KBM-7 (cell line): ENCODE data around the gene KLK11.
A peak's percentile ranks its signal among the peaks of the same experiment; 100 is the strongest.

Experiments
- DNase-seq: peaks from one replicate; pipeline ENCODE4 v3.0.0-alpha.2; 2015
- in situ Hi-C: fragments of 300-500 bp; cut with MboI; formaldehyde crosslinking; loops from 2 replicates; pipeline ENCODE4 v1.14.3; 2020; ENCODE audit warnings: low sequenced_read_pairs, low pct_unique_long_range_greater_than_20kb, mixed read lengths

KLK11 gene

DNA sequence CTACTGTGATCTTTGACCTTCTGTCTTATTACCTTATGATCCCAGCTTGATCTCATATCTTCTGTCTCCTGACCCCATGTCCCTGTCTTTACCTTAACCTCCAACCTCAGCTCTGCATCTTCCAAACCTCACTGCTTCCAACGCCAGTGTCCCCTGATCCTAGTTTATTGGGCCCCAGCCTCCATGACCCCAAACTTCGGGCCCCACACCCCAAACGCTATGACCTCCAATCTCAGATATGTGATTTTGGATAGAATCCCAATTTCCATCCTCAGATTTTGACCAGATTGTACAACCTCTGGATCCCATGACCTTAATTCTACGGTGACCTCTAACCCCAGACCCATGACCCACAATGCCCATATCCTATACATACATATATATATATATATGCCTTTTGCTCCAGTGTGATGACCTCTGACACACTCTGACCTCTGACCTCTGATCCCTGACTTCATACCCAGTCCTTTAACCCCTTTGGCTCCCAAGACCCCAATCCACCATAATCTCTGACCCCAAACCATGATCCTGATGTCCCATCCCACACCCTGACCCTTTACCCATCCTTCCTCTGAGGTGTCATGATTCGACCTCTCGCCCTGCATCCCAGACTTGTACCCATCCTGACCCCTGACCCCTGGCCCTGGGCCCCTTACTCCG is 4.9 kb upstream of the KLK11 start:
- in situ Hi-C loops: no loop called here
- no peak for DNase-seq

DNA sequence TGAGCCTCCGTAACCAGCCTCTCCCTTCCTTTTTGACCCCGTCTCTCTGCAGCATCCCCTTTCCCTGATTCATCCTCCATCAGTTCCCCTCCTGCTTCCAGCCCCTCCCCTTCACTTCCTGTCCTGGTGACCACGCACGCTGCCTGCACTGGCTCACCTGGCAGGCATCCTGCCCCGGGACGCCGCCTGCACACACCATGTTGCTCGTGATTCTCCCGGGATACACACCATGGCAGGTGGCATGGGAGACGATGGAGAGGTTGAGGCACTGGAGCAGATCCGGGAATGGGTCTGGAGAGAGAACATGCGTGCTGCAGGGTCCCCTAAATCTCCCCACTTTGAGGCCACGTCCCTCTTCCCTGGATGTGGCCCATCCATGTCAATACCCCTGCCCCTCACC is 4.2 kb upstream of the KLK11 start:
- in situ Hi-C loops: no loop called here
- no peak for DNase-seq

DNA sequence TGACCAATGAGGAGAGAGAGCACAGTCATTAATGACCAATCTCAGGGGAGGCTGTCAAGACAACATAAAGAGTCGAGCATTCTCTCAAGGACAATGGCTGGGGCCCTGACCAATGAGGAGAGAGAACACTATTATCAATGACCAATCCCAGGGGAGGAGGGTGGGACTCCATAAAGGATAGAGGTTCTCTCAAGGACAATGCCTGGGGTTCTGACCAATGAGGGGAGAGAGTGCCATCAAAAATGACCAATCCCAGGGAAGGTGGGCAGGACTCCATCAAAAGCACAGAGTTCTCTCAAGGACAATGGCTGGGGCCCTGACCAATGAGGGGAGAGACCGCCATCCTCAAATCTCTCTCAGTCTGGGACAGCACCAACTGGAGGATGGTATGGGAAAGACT is 3.3 kb upstream of the KLK11 start:
- in situ Hi-C loops: no loop called here
- no peak for DNase-seq

DNA sequence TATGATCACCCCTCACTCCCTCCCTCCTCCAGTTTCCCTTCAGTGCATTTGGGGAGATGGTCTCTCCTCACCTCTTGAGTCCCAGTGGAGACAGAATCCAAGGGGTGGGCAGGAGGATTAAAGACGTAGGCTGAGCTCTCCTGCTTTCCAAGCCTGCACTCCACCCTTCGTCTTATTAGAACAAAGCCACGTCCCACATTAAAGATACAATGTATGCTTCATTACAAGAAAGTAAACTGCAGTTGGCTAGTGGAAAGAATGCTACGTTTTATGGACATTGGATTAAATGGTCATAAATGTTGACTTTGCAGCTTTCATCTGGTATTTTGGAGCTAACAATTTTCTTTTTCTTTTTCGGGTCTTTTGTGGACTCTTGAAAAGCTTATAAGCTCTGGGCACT is 1.5 kb upstream of the KLK11 start:
- in situ Hi-C loops: no loop called here
- no peak for DNase-seq

DNA sequence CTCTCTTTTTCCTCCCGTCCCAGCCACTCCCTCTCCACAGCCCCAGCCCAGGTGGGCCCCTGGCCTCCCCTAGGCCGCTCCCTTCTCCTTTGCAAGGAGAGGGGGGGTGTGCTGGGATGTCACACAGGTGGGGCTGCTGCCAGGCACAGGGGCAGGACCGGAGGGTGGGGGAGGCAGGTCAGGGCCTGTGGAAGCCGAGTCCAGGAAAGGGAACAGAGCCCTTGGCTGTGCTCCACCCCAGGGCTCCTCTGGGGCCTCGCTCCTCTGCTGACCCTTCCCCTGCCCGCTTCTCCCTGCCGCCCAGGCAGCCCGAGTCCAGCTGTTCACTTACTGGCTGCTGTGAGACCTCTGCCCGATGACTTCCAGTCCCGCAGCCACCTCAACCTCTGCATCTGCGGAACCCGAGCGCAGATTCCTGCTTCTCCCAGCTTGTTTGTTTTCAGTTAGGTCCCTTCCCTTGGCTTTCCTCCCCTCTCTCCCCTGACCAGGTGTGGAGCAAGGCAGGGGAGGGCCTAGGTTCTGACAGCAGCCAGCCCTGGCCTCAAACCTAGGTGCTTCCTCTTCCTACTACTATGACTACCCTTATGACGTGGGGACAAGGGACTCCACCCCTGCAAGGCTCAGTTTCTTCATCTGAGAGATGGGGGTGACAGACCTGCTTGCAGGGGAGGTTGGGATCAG is 850 bp upstream of the KLK11 start:
- no peak for DNase-seq
- in situ Hi-C loops: no loop called here

DNA sequence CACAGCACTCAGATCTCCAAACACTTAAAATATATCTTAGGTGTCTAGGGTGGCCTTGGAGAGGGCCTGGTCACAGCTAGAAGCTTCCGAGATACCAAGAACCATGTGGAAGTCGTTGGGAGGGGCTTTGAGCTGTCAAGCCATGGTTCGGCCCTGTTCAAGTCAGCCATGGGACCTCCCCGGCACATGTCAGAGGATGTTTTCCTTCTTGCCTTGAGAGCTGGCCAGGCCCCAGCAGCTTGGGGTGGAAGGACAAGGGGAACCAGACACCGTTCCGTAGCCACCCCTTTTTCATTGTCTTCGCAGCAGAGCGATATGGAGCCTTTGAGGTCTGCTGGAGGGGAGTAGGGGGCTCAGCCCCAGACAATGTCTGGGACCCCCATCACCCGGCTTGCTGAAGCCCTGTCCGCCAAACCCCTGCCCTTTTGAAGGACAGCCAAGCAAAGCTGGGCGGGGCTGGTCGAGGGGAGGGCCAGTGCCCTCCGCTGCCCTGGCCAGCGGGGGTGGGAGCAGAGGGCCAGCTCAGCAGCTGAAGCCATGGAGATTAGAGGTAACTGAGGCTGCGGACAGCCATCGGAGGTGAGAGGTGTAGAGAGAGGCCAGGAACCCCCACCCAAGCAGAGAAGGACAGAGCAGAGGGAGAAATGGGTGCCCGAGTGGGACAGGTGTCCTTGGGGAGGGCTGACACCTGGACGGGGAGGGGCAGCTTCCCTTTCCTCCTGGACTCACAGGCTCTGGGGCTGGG is 435 bp downstream of the KLK11 start:
- no peak for DNase-seq
- in situ Hi-C loops: no loop called here

DNA sequence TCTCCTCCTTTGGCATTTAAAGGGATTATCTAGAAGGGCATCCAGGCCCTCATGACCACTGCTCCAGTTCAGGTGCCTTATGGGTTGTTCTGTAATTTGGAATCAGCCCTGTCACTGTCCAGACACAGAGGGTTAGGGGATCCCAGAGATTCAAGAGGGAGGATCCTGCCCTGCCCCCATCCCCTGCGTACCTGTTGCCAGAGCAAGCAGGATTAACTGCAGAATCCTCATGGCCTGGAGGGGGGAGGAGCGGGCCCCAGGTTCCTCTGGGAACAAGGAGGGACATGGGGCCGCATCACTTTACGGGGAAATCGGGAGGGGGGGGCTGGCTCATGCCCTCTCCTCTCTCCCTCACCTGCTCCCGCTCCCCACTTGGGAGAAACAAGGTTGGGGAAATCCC is 1.0 kb downstream of the KLK11 start:
- in situ Hi-C loops: no loop called here
- no peak for DNase-seq

DNA sequence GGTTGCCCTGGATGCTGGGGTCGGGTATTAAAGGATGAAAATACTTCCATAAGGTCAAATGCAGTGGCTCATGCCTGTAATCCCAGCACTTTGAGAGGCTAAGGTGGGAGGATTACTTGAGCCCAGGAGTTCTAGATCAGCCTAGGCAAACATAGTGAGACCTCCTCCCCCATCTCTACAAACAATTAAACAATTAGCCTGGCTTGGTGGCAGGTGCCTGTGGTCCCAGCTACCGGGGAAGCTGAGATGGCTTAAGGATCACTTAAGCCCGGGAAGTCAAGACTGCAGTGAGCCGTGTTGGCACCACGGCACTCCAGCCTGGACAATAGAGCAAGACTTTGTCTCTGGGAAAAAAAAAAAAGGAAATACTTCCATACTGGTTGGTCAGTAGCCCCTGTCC is 1.5 kb downstream of the KLK11 start:
- DNase-seq: no peak
- in situ Hi-C loops: no loop called here

DNA sequence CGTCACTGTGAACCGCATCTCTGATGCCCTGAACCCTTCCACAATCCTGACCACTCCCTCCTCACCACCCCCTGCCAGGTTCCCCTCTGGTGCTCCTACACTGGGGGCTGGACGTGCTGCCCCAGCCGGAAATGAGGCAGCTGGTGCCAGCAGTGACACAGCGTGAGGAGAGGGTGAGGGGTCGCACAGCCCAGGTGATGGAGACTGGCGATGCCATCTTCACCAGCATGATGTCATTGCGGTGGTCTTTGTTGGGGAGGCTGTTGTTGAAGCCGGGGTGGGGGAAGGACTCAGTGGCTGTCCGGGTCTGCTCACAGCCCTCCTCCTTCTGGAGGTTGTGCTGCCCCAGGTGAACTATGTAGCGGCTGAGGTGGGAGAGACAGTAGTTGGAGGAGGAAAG is 2.5 kb downstream of the KLK11 start:
- DNase-seq: no peak
- in situ Hi-C loops: no loop called here

DNA sequence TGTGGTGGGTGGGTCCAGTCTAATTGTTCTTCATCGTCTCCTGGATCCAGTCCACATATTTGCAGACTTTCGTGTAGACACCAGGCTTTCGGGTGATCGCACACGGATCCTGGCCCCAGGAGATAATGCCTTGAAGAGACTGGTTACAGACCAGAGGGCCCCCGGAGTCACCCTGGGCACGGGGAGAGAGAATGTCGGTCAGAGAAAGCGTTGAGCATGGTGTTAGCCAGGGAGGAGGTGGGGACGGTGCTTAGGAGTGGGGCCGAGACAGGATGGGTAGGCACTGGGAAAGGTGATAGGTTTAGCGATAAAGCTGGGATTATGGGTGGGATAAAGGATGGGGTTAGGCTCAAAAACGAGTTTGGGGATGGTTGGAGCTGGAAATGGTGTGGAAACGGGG is 3.9 kb downstream of the KLK11 start:
- in situ Hi-C loops: no loop called here
- no peak for DNase-seq

DNA sequence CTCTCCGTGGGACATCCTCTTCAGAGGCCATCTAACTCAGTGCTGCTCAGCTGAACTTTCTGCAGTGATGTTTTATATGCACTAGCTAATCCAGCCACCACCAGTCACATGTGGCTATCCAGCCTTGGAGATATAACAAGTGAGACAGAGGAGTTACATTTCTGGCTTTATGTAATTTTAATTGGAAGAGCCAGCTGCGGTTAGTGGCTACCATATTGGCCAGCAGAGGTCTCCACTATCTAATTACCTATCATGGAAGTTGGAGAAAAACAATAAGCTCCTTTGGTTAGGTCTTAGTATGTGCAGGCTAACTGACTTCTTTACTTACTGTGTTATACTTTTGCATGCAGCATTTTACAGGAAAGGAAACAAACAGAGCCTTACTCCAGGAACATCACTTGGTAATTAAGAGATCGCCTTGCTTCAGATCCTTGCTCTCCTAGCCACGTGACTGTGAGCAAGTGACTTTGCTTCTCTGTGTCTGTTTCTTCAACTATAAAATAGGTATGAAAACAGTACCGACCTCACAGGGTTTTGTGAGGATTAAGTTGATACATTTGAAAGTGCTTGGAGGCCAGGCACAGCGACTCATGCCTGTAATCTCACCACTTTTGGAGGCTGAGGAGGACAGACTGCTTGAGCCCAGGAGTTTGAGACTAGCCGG is 5.3 kb downstream of the KLK11 start:
- in situ Hi-C loops: no loop called here
- DNase-seq: peak; percentile 68

DNA sequence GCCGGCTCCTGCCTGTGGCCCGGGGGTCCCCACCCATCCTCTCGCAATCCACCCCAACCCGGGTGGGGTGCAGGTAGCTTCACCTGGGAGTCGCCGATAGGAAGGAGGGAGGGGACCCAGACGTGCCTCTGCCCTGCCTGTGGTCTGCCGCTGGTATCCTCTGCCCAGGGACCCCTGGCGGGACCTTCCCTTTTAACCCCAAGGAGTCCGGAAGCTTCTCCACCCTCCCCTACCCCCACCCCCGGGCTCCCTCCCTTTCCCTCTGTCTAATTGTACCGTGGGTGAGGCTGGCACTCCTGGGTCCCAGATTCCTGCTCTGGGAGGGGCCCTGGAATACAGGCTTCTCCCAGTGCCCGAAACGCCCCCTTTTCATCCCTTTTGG is 6.9 kb downstream of the KLK11 start, which contains the start of gene KLK10:
KLK10 (minus strand) TSS at position 166 of the 382 bp plus-strand sequence. CDS start 579 bp downstream, outside the sequence.
- in situ Hi-C loops: no loop called here
- no peak for DNase-seq

DNA sequence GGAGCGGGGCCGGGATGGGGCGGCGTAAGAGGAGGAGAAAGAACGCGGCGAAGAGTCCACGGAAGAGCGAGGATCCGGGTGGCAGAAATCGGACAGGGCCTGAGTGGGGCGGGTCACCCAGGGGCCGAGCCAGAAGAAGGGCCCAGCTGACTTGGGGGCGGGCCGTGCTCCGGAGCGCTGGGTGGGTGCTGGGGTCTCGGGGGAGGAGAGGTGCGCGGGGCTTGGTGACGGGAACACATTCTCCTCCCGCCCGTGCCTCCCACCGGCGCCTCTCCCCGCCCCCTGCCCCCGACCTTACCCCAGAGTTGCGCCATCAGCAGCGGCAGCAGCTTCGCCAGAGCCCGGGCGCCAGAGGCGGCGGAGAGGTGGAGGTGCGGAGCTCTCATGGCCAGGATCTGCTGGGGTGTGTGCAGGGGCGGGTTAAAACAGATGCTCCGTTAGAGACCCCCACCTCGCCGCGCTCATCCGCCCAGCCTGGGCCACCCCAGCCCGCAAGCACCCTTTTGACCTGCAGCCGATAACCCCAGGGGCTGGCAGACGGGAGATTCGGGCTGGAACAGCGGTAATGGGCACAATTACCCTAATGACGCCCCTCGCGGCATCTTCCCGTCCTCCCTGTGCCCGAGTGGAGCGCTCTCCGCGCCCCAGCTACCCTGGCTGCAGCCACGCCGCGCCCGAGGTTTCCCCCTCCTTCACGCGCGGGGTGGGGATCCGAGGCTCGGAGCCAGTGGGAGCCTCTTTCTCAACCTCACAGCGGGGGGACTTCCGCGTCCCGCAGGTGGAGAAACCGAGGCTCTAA is 7.5 kb downstream of the KLK11 start:
- DNase-seq: no peak
- in situ Hi-C loops: no loop called here

DNA sequence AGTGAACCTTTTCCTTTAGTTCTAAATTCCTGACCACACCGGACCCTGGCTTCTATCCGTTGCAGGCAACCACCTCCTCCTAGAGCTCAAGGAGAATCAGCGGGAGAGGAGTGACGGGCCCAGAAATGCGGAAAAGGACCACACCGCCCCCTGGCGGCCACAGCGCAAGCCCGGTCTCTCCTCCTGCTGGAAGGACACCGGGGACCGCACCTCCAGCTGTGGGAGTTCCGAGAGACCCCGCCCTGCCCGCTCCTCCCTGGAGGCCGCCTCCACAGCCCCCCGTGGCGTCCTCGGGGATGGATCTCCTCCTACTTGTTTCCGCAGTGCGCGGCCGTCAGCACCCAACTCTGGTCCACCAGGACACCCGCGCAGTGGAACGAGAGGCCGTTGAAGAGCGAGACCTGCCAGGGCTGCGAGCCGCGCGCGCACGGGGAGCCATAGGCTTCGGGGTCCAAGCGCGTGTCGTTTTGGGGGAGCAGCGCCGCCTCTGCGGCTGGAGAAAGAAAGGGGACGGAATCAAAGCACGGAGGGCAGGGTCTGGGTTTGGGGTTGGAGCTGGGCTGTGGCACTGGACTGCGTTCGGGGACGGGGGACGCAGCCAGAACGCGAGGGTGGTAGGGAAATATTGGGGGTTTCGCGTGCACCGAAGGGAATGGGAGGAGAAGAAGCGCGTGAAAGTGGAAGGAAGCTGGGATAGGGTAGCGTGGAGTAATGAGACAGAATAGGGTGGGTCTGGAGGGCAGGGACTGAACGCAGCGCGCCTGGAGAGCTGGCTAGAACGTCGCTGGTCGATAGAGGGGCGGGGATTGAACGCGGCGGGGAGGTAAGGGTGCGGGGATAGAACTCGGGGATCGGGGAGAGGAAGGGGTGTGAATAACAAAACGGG is 9.4 kb downstream of the KLK11 start:
- peak; percentile 70 for DNase-seq
- in situ Hi-C loops: no loop called here

DNA sequence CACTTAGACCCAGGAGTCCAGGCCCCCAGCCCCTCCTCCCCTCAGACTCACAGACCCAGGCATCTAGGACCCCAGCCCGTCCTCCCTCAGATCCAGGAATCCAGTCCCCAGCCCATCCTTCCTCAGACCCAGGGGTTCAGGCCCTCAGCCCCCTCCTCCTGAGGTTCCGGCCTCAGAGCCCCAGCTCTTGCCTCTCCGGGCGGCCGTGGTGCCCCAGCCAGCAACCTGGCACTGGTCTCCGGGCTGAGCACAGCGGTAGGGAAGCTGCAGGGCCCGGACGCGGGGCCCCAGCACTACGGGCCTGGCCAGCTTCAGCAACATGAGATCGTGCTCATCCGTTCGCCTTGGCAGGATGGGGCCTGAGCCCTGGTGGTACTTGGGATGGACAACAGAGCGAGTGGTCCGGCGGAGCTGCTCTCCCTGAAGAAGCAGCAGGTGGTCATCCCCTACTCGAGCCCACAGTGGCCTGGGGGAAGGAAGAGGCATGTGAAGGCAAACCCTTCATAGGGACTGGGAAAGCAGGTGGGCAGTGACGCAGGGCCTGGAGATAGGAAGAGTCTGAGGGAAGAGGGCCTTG is 10.6 kb downstream of the KLK11 start:
- in situ Hi-C loops: no loop called here
- DNase-seq: no peak

DNA sequence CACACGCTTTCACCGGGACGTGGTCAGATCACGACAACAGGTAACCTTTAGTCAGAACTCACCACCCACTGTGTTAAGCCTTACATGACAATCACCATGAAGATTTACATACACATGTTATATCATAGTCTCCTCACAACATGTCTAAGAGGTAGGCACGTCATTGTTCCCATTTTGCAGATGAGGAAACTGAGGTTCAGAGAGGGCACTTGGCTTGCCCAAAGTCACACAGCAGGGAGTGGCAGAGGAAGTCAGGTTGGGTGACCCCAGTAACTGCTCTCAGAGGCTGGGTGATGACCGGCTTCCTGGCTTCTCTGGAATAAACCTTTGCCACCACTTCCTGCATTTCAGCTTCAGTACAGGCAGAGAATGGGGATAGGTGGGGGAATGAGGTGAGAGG is 12.2 kb downstream of the KLK11 start:
- in situ Hi-C loops: no loop called here
- DNase-seq: no peak

DNA sequence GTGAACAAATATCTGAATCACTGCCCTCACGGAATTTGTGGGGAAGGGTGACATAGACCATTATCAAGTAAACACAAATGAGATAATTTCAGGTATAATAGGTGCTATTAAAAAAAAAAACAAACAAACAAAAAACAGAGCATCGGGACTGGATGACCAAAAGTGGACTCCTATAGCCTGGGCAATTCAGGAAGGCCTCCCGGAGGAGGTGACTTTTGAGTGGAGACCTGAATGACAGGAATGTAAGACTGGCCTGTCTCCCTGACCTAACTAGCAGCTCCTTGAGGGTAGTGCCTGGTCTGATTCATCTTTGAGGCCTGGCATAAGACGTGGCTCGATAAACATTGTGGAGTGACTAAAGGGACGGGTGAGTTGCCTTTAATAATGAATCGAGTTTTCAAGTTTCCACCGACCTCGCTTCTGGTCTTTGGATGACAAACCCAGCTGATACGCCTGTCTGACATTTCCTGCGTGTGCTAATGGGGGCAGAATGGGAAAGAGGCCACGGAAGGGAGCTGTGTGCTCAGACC is 13.7 kb downstream of the KLK11 start:
- DNase-seq: no peak
- in situ Hi-C loops: no loop called here
